Superior temporal gyrus (tissue), 1 donor: ENCODE measurements around the gene HACD2.
"Not testable (repeated sequence)": the region's sequence is repeated elsewhere in the genome, so short reads cannot be mapped to it uniquely, and the experiment has no call there.

ENCODE experiments used
- DNase-seq: peaks from one replicate; pipeline ENCODE4 v3.0.0-alpha.2; 2016; ENCODE audit errors: extremely low spot score

Gene HACD2

DNA sequence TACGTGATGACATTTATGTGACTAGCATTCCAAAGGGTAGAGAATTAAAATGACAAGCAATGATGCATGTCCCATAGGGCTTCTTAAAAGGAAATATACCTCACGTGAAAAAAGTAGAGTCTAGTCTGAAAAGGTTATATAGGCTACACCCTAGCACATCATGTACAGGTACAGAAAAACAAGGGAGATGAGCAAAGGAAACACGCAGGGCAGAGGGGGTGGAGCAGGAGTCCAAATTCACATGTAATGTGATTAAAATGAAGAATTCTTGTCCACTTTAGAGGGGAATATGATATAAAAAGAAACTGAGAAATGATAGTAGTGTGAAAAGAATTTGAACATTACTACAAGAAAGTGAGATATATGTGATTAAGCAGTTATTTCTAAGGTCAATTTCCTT lies 59.4 kb downstream of the HACD2 start:
- no peak for DNase-seq

DNA sequence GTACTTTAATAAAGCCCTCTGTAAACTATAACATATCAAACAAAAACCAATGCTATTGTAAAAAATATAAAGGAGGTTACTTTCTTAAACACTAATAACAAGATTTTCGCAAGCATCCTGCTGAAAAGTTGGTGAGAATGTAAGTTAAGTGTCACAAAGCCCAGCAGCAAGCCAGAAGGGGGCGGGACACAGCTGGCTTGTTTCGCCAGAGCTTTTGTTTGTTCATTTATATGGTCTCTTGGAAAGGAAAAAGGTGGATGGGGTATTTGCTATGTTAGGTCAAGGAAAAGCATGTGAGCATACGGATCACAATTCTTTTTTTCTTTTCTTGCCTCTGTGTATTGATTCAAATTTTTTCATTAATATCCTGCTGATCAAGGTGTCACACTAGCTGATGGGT lies 59.9 kb downstream of the HACD2 start:
- DNase-seq = no peak

DNA sequence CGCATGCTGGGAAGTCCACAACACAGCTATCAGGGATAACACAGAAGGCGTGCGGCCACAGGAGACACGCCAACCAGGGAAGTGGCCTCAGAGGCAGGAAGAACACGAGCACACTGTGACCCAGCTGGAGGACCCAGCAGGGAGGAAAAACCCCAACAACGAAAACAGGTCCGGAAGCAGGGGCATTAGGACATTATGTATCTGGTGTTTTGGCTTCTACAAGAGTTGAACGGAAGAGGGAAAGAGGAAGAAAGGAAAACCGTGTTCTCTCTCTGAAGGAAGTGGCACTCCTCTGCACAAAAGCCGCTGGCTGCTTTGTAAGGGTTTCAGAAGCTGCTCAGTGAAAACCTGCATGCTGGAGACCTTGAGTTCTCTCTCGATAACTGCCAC lies 61.8 kb downstream of the HACD2 start:
- peak; percentile 36 for DNase-seq

- DNase-seq = peak; percentile 63
Measured at GRCh38 chr3:123522320-123523022, 62.4 kb downstream of the HACD2 start.

GRCh38 chr3:123521179-123521969 lies 63.5 kb downstream of the HACD2 start:
- no peak for DNase-seq

DNA sequence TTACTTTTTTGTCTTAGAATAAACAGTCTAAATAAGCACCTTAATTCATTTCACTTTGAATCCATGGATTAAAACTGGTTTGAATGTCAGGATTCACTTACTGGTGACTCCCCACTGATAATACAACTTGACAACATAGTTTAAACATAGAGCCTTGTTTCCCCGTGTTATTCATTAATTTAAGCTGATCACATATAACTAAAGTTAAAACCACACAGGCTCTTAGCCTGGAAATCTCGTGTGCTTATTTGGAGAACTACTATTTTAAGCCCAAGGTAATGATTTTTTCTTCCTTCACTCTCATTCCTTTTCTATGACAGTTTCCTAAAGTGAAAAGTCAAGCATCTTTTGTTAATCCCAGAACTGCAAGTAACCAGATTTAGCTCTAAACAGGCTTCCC lies 64.2 kb downstream of the HACD2 start:
- DNase-seq = no peak

DNA sequence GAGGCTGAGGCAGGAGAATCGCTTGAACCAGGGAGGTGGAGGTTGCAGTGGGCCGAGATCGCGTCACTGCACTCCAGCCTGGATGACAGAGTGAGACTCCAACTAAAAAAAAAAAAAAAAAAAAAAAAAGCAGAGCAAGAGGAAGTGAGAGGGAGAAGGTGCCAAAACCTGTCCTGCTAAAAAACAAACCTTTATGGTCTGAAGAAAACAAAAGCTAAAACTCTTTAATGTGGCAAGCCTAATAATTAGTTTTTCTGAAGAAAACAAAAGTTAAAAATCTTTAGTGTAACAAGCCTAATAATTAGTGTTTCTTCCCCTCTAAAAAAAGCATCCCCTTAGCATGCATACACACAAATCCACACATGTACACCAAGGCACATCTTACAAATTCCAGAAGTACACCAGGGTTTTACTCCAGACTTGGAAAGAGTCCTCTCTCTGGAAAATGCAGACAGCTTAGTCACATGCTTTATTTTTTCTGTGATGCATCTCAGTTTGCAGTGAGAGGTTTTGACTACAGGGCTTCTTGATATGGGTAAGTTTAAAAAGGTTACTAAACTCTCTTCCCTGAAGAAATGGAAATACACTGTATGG lies 65.9 kb downstream of the HACD2 start:
- no peak for DNase-seq

DNA sequence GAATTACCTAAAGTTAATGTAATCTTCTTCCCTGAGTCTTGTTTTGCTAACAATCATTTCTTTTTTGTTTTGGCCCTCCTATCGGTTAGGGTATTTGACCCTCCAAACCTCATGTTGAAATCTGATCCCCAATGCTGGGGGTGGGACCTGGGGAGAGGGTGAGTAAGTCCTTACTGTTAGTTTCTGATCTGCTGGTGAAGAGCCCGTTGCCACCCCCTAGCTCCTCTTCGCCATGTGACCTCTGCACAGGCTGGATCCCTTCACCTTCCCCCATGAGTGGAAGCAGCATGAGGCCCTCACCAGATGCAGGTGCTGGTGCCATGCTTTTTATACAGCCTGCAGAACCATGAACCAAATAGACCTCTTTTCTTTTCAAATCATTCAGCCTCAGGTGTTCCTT lies 73.1 kb downstream of the HACD2 start:
- DNase-seq = no peak

GRCh38 chr3:123511084-123511483 lies 73.8 kb downstream of the HACD2 start:
- DNase-seq = no peak

GRCh38 chr3:123508178-123508577 lies 76.7 kb downstream of the HACD2 start:
- peak; percentile 38 for DNase-seq

GRCh38 chr3:123505820-123506219 lies 79.0 kb downstream of the HACD2 start:
- DNase-seq = no peak

- DNase-seq = no peak
Measured at GRCh38 chr3:123503203-123503602, 81.7 kb downstream of the HACD2 start.

- DNase-seq = no peak
Measured at GRCh38 chr3:123499322-123499721, 85.5 kb downstream of the HACD2 start.

- DNase-seq = no peak
Measured at GRCh38 chr3:123498761-123499160, 86.1 kb downstream of the HACD2 start.

DNA sequence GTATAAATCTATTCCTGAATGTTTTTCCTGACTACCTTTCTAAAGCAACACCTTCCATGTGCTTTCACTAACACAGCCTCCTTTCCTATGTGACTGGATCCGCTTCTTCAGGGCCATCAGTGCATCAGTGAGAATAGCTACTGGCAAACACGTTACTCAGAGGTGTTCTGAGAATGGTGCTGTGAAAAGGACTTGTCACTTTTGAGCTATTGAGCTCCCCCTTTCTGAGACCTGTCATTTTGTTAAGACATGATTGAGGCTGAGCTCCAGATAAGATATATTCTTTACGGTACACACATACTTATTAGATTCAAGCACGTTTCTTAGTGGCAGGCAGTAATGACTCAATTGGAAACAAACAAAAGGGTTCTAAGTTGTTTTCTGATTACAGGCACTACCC lies 90.9 kb downstream of the HACD2 start:
- DNase-seq = no peak

- DNase-seq = no peak
Measured at GRCh38 chr3:123491966-123492587, 92.8 kb downstream of the HACD2 start.

GRCh38 chr3:123489400-123490004 lies 95.4 kb downstream of the HACD2 start:
- peak; percentile 92 for DNase-seq

GRCh38 chr3:123488645-123489347 lies 96.1 kb downstream of the HACD2 start:
- DNase-seq = peak; percentile 12

DNA sequence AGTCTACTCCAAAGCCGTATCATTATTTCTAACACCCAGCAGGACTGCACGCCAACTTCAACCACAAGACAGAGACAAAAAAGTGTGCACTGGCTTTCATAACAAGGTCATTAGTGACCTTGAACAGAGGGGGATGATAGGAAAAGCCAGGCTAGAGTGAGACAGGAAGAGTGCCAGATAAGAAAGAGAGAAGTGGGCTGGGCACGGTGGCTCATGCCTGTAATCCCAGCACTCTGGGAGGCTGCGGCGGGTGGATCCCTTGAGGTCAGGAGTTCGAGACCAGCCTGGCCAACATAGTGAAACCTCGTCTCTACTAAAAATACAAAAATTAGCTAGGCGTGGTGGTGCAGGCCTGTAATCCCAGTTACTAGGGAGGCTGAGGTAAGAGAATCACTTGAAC lies 97.8 kb downstream of the HACD2 start:
- not testable (repeated sequence) for DNase-seq

- DNase-seq = no peak
Measured at GRCh38 chr3:123486460-123486859, 98.4 kb downstream of the HACD2 start.

DNA sequence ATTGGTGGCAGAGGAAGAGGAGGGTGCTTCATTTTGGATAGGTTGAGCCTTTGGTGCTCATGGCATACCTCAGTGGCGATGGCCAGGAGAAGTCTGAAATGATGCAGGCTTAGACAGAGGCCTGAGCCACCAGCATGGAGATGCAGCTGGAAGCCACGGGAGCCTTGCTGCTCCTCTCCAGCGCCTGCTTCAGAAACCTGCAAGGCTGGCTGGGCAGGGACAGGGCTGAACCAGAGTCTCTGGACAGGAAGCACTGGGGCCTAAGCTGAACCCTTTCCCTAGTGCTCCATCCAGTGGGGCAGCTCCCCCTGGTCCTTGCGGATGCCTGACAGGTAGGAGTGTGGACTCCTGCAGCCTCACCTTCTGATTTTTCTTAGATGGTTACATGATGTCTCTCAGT lies 99.3 kb downstream of the HACD2 start:
- DNase-seq = no peak
